Endometrial microvascular endothelial cells (primary cell): ENCODE results near the gene PLA2G4A. TPM values are rescaled to one million over a fixed set of nuclear protein-coding genes. Genes with fewer than 3 reads are reported as not detected.

ENCODE experiments used
- in situ Hi-C: cut with HindIII; loops from 2 replicates; pipeline ENCODE4 v1.10.0; 2017; ENCODE audit warnings: low sequenced_read_pairs, low pct_unique_long_range_greater_than_20kb; ENCODE audit errors: inconsistent ontology term
- total RNA-seq: library from RNA; depleted of rRNA; stranded (reverse); fragments of >200 nt; gene quantifications from one replicate; pipeline ENCODE4 v1.2.3, GENCODE V29; 2015; ENCODE audit errors: inconsistent ontology term

Gene PLA2G4A
- total RNA-seq, 1 donor from 2014 or later: 0.28 TPM

DNA sequence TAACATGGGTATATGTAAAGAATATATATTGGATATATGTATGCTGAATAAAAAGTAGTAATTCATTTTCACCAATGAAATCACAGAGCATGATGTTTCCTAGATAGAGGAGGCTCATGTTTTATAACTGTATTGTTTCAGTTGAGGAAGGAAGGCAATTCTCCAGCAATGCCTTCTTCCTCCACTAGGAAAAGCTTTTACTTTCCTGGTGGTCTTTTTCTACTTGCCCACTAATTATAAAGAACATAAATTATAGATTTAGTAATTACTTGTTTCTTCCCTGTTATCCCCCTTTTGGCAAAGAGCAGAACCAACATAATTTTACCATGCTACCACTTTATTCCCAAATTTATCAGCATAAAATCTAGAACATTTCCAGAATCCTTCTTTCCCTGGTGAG is 159.0 kb downstream of the PLA2G4A start:
- in situ Hi-C loops: no loop called here

DNA sequence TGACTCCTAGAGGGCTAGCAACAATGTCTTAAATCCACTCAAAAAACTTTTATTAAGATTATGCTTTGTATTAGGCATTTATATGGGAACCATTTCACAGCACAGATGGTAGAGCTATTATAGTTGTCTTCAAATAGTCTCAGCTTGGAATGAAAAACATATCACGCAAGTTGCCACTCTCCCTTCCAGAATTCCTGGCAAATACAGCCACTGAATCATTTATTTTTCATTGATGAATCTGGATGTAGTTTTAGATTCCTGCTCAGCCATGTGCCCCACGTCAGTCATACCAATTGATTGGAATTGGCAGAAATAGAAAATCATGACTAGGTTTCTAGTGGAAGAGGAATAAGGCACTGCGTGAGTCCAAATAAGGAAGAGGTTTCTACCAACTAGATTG is 165.2 kb downstream of the PLA2G4A start:
- in situ Hi-C loops: no loop called here

GRCh38 chr1:186994897-186995296 is 166.1 kb downstream of the PLA2G4A start:
- in situ Hi-C loops: no loop called here

GRCh38 chr1:186996816-186997215 is 168.1 kb downstream of the PLA2G4A start:
- in situ Hi-C loops: no loop called here

GRCh38 chr1:186997877-186998276 is 169.1 kb downstream of the PLA2G4A start:
- in situ Hi-C loops: no loop called here

- in situ Hi-C loops: no loop called here
Measured at GRCh38 chr1:186999506-186999905, 170.8 kb downstream of the PLA2G4A start.

DNA sequence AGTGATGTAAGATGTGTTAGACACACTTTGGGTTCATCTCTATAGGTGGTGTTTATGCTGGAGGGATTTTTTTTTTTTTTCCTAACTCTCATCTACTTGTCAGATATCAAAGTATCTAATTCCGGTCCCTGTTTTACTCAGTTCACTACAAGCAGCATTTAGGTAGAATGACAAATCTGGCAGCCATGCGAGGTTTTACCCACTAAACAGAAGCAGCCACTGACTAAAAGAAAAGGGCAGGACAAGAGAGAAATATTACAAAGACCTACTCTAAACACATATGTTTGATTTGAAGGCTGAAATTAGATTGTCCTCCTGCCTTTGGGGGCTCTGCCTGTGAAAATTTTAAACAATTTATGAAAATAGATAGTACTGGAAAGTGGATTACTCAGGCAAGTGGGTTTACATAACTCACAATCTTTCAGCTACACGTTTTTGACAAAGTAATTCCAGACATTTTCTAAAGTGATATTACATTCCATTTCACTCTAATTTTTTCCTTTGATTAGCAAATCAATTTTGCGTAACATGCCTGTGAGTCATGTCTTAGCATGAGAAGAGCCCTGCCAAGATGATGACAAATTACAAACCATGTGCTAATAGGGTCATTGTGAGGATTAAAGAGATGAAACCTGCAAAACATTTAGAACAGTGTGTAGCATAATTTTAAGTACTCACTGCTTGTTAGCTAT is 172.6 kb downstream of the PLA2G4A start:
- in situ Hi-C loops: no loop called here

DNA sequence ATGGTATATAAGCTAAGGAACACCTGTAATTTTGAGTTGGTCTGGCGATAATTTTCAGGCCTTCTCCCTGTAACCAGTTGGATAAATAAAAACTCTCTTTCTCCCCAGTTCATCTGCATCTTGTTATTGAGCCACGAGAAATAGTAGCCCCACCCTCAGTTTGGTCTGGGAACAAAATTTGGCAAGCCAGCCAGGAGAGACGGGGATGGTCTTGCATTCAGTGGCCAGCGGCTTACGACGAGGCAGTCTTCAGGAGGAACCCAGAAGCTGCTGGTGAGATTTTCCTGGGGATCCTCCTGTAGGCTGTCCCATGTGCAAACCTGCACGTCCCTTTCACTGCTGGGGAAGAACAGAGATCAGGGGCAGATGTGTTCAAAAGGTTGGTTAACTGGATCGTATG is 174.6 kb downstream of the PLA2G4A start:
- in situ Hi-C loops: no loop called here

- in situ Hi-C loops: no loop called here
Measured at GRCh38 chr1:187006896-187007295, 178.1 kb downstream of the PLA2G4A start.

DNA sequence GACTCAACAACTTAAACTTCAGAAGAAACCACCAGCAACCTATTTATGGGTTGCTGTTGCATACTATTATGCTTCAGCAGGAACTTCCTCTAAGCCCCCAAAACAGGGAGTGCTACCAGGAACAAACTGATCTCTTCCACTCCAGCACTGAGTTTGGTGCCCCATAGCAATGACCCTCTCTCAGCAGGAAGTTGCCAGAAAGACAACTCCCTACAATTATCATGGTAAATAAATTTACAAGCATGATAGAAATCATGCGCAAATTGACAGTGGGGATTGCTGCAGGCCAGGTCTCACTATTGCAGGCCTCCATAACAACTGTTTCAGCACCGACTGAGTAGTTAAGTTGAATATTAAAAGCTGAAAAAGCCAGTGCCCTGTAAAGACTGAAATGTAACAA is 180.6 kb downstream of the PLA2G4A start:
- in situ Hi-C loops: no loop called here

DNA sequence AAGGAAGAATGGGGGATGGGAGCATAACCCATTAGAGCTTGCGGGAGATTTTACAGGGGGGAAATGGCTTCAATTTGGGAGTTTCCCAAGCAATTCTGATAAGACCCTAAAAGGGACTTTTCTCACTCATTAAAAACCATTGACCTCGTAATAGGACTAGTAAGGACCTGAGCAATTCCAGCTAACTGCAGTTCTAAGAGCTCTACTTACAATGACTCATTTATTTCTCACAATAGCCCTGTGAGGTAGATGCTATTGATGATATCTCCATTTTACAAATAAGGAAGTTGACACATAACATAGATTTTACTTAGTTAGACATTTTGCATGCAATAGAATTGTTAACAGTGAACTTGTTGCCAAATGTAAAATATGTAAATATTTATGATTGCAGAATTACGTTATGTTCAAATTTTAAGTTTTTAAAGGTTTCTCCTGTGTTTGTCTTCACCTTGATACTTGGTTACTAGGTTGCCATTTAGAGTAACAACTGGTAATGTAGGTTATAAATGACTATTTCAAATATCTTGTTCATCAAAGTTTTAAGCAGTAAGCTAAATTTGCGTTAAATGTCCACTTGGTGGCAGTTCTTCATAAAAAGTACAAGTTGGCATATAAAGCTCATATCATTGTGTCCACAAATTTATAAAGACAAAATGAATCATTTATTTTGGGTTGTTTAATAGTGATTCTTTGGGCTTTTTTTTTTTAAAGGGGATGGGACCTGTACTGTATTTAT is 182.0 kb downstream of the PLA2G4A start:
- in situ Hi-C loops: no loop called here

GRCh38 chr1:187013582-187014200 is 184.9 kb downstream of the PLA2G4A start:
- in situ Hi-C loops: no loop called here

GRCh38 chr1:187018291-187018690 is 189.5 kb downstream of the PLA2G4A start:
- in situ Hi-C loops: no loop called here

DNA sequence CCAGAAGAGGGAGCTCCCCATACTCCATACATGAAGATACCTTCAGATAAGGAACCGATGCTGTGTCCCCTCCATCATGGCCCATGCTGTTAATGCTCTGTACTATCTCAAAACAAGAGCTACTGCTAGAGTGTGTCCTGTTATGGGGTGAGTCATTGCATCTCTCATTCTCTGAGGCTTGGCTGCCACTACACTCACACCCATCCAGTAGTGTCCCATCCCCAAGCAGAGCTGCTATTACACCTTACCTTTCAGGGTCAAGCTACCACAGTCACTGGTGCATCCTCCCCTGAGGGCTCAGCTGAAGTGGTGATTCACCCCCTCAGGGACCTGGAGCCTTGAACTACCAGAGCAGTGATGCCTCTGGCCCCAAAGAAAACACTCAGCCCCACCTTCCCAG is 198.5 kb downstream of the PLA2G4A start:
- in situ Hi-C loops: no loop called here

DNA sequence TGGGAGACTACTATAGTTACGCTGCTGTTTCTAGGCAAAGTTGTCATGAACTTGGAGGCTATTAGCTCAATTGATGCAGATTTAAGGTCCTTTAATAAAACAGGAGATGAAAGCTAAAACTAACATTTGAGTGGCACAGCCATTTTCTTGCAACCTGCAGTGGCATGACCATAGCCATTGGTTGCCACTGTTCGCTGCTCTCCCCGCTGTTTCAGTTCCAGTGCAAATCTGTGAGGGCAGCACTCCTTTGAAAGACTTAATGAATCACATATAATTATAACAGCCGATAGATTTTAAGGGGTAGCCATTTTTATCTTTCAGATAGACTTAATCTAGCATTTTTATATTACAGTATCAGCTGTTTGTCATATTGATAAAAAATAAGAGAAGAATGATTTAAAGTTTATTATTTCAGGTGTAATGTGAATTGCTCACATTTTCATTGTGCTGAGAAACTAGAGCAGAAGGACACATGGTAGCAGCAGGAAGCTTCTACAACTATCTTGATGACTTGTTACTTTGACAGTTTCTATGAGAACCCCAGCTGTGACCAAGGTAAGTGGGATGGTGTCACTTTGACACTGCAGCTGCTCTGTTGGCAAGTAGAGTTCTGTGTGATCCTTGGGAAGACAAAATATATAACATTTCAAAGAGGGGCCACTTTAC is 203.7 kb downstream of the PLA2G4A start:
- in situ Hi-C loops: no loop called here

GRCh38 chr1:187032982-187033692 is 204.4 kb downstream of the PLA2G4A start:
- in situ Hi-C loops: no loop called here

DNA sequence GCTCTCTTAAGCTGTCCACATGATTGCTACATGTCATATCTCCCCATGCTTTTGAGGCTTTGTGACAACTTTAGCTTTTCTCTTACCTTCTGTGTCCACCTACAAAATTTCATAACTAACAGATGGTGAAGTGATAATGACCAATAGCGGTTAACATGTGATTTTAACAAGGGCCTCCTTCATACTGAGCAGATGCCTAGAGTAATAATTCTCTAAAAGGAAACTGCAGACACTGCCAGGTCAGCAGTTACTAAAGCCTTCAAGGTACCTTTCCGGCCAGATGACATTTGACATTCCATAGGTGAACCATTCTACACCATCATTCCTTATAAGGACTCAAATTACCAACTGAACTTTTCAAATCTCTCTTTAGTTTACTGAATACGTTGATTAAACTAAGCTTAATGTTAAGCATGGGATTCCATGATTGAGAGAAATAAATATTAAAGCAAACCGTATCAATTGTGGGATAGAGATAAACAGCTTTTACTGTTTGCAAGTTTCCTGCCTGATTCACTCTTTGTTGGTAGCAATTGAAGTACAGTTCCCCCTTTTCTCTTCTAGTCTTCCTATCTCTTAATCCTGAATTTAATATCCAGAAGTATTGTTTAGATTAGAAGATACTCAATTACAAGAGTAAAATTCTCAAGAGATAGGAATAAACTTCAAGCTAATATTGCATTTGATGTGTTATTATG is 205.1 kb downstream of the PLA2G4A start:
- in situ Hi-C loops: no loop called here

DNA sequence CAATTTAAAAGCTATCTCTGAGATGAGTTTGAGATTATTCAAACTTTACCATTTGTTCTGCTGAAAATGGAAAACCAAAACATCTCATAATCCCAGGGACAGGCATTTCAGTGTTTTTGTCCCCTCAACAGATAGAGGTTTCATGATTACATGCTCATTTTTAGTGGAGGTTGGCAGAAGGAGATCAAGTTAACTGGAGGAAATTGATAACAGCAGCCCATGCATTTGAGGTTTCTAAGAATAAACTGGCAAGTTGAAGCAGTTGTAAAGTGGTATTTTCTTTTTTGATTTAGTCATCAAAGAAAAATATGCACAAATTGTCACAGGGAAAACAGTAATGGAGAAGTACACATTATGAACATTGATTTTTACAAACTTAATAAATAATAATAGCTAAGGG is 205.8 kb downstream of the PLA2G4A start:
- in situ Hi-C loops: no loop called here
